Panc1 (cell line): Measurements from ENCODE around the gene CHRD.

Experiments
- CTCF ChIP-seq: fragments of 450-650 bp; IDR thresholded peaks from 2 replicates; pipeline ENCODE4 v1.5.1; 2017; ENCODE audit warnings: mild to moderate bottlenecking
- POLR2AphosphoS5 ChIP-seq: IDR thresholded peaks from 2 replicates; pipeline ENCODE4 v1.6.1; 2012; ENCODE audit warnings: mild to moderate bottlenecking, low read depth, low read length, moderate library complexity
- REST ChIP-seq, 2 experiments: IDR thresholded peaks; 2 replicates each; pipeline ENCODE4 v1.6.1; 2011 to 2012; ENCODE audit warnings: low read depth in 2 of 2, control low read depth in 1 of 2, low read length in 1 of 2, mild to moderate bottlenecking in 1 of 2, moderate library complexity in 1 of 2; ENCODE audit not compliant: insufficient read depth in 1 of 2
- TCF7L2 ChIP-seq: IDR thresholded peaks from 2 replicates; pipeline ENCODE4 v1.6.1; 2011; ENCODE audit warnings: mild to moderate bottlenecking, low read depth, low read length, inconsistent platforms

GRCh38 chr3:184344579-184345316, 35.1 kb upstream of the CHRD start:
- TF ChIP-seq POLR2AphosphoS5 (no peak), CTCF (no peak), REST (IDR thresholded peaks at IDR 0.05; ENCODE audit: insufficient read depth in 1 of 2, low read depth in 2 of 2, low read length in 1 of 2) (no peak), TCF7L2 (no peak)
